Measurements from ENCODE around the gene STPG1.

Gene STPG1

DNA sequence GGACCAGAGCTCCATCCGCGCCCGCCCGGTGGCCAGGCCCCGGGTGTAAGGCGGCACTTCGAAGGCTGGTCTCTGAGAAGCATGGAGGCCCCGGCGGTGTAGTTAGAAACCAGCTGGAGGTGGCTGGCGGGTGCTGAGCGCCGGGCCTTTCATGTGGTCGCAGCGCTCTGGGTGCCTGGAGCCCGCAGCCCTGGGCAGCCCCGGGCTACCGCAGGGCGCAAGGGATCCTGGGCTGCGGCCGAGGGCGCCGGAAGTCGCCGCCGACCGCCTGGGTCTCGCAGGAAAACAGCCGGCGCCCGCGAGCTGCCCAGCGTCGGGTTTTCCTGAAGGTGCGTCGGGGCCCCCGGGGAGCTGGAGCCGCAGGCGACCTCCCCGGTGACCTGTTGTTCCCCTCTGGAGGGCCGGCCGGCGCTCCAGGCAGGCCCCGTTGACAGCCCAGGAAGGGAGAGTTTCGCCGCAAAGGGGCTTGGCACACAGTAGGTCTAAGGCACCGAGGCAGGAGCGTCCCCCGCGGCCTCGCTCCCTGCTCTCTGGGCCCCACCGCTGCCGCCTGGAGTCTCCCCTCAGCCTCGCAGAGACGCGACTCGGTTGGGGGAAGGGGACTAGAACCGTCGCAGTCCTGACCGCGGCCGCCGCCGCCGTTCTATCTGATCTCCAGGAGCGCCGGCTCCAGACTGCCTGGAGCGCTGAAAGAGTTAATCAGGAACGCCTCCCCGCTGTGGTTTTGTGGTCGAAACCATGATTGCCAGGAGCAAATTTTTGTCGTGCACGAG is 91.7 kb downstream of the STPG1 start:
- no peak for TF ChIP-seq GATA2 (IDR thresholded peaks at IDR 0.05; ENCODE audit: low read depth, low read length)
- no peak for TF ChIP-seq GATA3 (IDR thresholded peaks at IDR 0.05; ENCODE audit: low read depth, low read length)

- TF ChIP-seq GATA2 (IDR thresholded peaks at IDR 0.05; ENCODE audit: low read depth, low read length) (no peak), GATA3 (IDR thresholded peaks at IDR 0.05; ENCODE audit: low read depth, low read length) (no peak)
Observed at GRCh38 chr1:24321126-24321525, 92.5 kb downstream of the STPG1 start.

DNA sequence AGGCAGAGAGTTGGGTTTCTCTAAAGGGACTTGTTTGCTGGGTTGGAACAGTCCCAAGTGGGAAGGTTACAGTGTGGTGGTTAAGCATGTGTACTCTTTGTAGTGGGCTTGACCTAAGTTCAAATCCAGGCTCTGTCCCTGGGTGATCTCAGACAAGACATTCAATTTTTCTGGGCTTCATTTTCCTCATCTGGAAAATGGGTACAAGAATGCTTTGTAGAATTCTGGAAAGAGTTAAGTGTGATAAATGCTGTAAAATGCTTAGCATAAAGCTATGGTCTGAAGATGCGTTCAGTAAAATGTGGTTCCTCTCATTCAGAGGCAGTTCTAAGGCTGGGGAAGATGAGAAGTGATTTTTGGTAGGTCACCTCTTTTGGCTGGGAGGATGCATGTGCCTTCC is 93.6 kb downstream of the STPG1 start:
- TF ChIP-seq GATA3 (IDR thresholded peaks at IDR 0.05; ENCODE audit: low read depth, low read length) (no peak), GATA2 (IDR thresholded peaks at IDR 0.05; ENCODE audit: low read depth, low read length) (no peak)

GRCh38 chr1:24319312-24319863 is 94.2 kb downstream of the STPG1 start, which contains the start of gene GRHL3:
Gene GRHL3, plus strand, starts transcription at chr1:24319357. Its CDS starts 195 bp downstream, at chr1:24319552.
- no peak for TF ChIP-seq GATA2 (IDR thresholded peaks at IDR 0.05; ENCODE audit: low read depth, low read length)
- TF ChIP-seq GATA3 (IDR thresholded peaks at IDR 0.05; ENCODE audit: low read depth, low read length), result no peak

- no peak for TF ChIP-seq GATA3 (IDR thresholded peaks at IDR 0.05; ENCODE audit: low read depth, low read length)
- 0 out of 2 replicates have a peak, but pooled peaks have one; percentile 23 for TF ChIP-seq GATA2 (IDR thresholded peaks at IDR 0.05; ENCODE audit: low read depth, low read length)
Observed at GRCh38 chr1:24318615-24319311, 94.8 kb downstream of the STPG1 start.

GRCh38 chr1:24317956-24318614 is 95.5 kb downstream of the STPG1 start:
- TF ChIP-seq GATA2 (IDR thresholded peaks at IDR 0.05; ENCODE audit: low read depth, low read length) (no peak), GATA3 (IDR thresholded peaks at IDR 0.05; ENCODE audit: low read depth, low read length) (no peak)

DNA sequence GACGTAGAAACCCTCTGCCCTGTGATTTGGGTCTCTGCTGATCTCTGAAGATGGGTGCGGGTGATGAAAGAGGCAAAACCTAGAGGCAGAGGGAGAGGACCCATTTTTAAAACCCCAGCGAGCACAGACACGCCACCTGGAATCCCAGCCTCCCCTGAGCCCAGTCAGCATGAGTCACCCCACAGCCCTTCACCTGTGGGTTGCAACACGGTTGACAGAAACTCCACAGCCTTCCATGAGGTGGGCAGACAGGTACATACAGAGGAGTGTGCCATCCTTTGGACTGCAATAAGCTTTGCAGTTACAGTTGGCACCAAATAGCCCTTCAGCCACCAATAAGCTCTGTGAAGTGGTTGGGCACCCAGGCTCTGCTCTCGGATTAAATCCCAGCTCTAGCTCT is 96.5 kb downstream of the STPG1 start:
- TF ChIP-seq GATA2 (IDR thresholded peaks at IDR 0.05; ENCODE audit: low read depth, low read length), result no peak
- no peak for TF ChIP-seq GATA3 (IDR thresholded peaks at IDR 0.05; ENCODE audit: low read depth, low read length)

DNA sequence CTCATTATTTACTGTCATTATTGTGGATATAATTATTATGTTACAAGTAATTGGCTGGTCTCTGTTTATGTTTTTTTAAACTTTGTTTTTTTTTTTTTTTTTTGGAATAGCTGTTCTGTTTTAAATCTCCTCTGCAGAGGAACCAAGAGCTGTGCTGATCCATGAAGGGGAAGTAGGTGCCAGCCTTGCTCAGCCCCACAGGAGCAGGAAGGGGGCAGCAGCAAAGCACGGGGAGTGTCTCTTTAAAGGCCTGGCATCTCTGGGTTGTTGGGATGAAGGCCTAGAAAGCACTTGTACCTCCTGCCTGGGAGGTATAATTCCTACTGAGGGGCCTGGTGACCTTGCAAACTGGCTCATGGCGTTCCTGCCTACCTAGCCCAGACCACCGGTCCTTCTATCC is 96.9 kb downstream of the STPG1 start:
- no peak for TF ChIP-seq GATA2 (IDR thresholded peaks at IDR 0.05; ENCODE audit: low read depth, low read length)
- TF ChIP-seq GATA3 (IDR thresholded peaks at IDR 0.05; ENCODE audit: low read depth, low read length), result no peak

- TF ChIP-seq GATA3 (IDR thresholded peaks at IDR 0.05; ENCODE audit: low read depth, low read length), result no peak
- no peak for TF ChIP-seq GATA2 (IDR thresholded peaks at IDR 0.05; ENCODE audit: low read depth, low read length)
Observed at GRCh38 chr1:24315391-24315790, 98.2 kb downstream of the STPG1 start.

GRCh38 chr1:24311741-24312140 is 101.8 kb downstream of the STPG1 start:
- TF ChIP-seq GATA2 (IDR thresholded peaks at IDR 0.05; ENCODE audit: low read depth, low read length) (no peak), GATA3 (IDR thresholded peaks at IDR 0.05; ENCODE audit: low read depth, low read length) (no peak)

GRCh38 chr1:24311234-24311633 is 102.3 kb downstream of the STPG1 start:
- no peak for TF ChIP-seq GATA2 (IDR thresholded peaks at IDR 0.05; ENCODE audit: low read depth, low read length)
- TF ChIP-seq GATA3 (IDR thresholded peaks at IDR 0.05; ENCODE audit: low read depth, low read length), result no peak

GRCh38 chr1:24309762-24310485 is 103.7 kb downstream of the STPG1 start:
- TF ChIP-seq GATA3 (IDR thresholded peaks at IDR 0.05; ENCODE audit: low read depth, low read length), result no peak
- TF ChIP-seq GATA2 (IDR thresholded peaks at IDR 0.05; ENCODE audit: low read depth, low read length), result no peak

- TF ChIP-seq GATA3 (IDR thresholded peaks at IDR 0.05; ENCODE audit: low read depth, low read length) (no peak), GATA2 (IDR thresholded peaks at IDR 0.05; ENCODE audit: low read depth, low read length) (no peak)
Observed at GRCh38 chr1:24308365-24309015, 105.1 kb downstream of the STPG1 start.
